ENCODE data around the gene CDKN2B-AS1.
A peak's percentile ranks its signal among the peaks of the same experiment; 100 is the strongest.
"Not testable (repeated sequence)": the region's sequence is repeated elsewhere in the genome, so short reads cannot be mapped to it uniquely, and the experiment has no call there.

Gene CDKN2B-AS1

DNA sequence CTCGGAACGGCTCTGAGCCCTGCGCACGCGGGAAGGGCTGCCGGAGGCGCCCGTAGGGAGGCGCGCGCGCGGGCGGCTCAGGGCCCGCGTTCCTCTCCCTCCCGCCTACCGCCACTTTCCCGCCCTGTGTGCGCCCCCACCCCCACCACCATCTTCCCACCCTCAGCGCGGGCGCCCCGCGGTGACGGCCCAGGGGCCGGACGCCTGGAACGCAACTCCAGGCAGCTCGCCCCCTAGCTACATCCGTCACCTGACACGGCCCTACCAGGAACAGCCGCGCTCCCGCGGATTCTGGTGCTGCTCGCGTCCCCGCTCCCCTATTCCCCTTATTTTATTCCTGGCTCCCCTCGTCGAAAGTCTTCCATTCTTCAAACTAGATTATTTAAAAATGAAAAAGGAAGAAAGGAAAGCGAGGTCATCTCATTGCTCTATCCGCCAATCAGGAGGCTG lies at the start of gene CDKN2B-AS1:
CDKN2B-AS1 (plus strand) TSS at position 236 of the 450 bp plus-strand sequence.
- DNase-seq (ENCODE audit: low read depth in 2 of 2) = peak in 1 of 2 donors; percentile 15

DNA sequence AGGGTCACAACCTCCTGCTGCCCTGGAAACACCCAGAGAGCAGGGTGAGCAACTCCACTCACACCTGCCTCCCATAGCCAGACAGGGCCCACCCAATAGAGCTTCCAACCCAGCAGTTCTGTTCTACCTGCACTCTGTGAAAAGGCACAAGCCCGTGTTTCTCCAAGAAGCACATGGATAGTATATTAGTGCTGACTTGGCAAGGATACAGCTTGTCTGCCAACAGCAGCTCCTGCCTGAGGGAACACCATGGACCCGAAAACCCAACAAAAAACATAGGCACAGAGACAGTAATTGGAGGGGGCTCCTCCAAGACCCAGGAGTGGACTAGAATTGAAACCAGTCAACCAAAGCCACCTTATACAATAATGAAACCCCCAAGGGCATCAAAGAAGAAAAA lies 49.0 kb upstream of the CDKN2B-AS1 start:
- no peak for DNase-seq (ENCODE audit: low read depth in 2 of 2)

DNA sequence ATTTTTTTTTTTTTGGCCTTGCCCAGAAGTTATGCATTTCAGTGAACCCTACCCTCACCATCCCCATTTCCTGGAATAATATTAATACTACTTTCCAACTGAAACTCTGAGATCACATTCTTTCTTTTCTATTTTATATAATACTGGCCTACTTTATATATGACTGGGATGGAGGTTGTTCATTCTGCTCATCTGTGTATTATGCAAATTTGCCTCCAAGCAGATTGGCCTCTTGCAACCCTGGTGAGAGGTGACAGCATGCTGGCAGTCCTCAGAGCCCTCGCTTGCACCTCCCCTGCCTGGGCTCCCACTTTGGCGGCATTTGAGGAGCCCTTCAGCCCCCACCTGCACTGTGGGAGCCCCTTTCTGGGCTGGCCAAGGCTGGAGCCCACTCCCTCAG lies 35.8 kb upstream of the CDKN2B-AS1 start:
- no peak for DNase-seq (ENCODE audit: low read depth in 2 of 2)

DNA sequence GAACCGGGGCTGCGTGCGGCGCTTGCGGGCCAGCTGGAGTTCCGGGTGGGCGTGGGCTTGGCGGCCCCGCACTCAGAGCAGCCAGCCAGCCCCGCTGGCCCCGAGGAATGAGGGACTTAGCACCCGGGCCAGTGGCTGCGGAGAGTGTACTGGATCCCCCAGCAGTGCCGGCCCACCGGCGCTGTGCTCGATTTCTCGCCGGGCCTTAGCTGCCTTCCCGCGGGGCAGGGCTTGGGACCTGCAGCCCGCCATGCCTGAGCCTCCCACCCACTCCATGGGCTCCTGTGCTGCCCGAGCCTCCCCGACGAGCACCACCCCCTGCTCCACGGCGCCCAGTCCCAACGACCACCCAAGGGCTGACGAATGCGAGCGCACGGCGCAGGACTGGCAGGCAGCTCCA lies 35.3 kb upstream of the CDKN2B-AS1 start:
- DNase-seq (ENCODE audit: low read depth in 2 of 2) = not testable (repeated sequence)

DNA sequence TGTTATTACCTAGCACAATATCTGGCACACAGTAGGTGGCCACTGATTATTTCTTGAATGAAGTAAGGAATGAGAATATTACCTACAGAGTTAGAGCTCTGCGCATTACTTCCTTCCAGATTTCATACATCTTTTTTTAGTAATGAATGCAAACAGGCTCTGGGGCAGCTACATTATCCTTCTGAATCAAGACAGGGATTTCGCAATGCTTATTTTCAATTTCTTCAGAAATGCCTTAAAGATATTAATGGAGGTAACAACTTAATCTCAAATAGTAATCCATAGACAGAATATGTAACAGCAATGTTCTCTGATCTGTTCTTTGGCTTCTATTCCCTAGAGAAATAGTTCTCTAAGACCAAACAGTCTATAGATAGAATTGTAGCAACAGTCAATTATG lies 33.0 kb upstream of the CDKN2B-AS1 start:
- DNase-seq (ENCODE audit: low read depth in 2 of 2) = no peak

GRCh38 chr9:21964925-21965385 lies 29.6 kb upstream of the CDKN2B-AS1 start:
- peak; percentile 28 to 44 for DNase-seq (ENCODE audit: low read depth in 2 of 2)

GRCh38 chr9:21965401-21965951 lies 29.1 kb upstream of the CDKN2B-AS1 start:
- DNase-seq (ENCODE audit: low read depth in 2 of 2) = no peak

DNA sequence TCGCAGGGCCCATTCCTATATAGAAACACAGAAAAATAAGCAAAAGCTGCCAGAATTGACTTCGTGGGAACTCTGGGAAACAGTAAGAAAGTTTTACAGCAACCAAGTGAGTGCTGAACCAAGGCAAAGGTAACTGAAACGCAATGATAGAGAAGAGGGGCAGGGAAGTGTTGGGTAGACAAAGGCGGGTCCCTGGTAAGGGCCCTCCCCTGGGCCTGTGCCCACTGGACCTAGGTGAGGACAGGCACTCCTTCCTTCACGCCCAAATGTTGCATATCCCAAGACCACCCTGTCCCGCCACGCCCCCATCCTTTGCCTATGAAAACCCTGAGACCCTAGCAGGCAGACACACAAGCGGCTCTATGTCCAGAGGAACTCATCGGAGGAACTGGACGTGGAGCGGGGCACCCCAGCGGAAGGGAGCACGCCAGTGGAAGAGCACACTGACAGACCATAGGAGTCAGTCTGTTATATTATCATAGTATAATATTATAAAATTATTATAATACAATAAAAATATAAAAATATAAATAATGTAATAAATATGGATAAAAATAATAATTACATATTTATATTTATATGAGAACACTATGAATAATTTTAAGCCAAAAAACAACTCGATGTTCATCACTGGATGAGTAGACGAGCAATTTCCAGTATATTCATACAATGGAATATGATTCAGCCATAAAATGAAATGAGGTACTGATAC lies 28.3 kb upstream of the CDKN2B-AS1 start:
- DNase-seq (ENCODE audit: low read depth in 2 of 2) = no peak

DNA sequence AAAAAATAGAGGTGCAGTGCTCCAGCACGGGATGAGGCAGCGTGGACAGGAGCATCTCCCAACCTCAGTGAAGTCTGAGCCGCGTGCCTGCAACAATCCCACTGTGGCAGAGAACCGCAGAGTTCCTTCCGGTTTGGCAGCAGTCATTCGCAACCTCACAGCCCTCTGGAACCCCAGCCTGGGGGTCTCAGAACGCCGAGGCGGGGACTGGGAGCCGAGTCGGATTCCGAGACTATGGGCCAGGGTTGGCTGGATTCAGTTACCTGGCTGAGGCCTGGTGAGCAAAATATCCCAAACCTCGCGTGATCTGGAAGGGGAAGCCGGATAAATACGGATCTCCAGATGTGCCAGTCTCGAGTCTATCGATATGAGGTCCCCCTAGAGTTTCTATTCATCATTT lies 27.4 kb upstream of the CDKN2B-AS1 start:
- DNase-seq (ENCODE audit: low read depth in 2 of 2) = no peak

DNA sequence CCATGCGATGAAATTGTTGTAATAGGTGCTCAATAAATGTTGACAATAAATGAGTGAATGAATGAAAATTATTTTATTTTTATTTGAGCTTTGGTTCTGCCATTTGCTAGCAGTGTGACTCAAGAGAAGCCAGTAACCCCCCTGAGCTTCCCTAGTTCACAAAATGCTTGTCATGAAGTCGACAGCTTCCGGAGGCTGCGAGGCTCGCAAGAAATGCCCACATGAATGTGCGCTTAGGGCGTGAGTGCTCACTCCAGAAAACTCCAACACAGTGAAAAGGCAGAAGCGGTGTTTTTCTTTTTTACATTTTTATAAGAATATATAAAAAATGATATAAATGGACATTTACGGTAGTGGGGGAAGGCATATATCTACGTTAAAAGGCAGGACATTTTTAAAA lies 26.9 kb upstream of the CDKN2B-AS1 start:
- no peak for DNase-seq (ENCODE audit: low read depth in 2 of 2)

GRCh38 chr9:21968331-21969010 lies 26.1 kb upstream of the CDKN2B-AS1 start:
- no peak for DNase-seq (ENCODE audit: low read depth in 2 of 2)

- no peak for DNase-seq (ENCODE audit: low read depth in 2 of 2)
Observed at GRCh38 chr9:21969011-21969940, 25.3 kb upstream of the CDKN2B-AS1 start.

DNA sequence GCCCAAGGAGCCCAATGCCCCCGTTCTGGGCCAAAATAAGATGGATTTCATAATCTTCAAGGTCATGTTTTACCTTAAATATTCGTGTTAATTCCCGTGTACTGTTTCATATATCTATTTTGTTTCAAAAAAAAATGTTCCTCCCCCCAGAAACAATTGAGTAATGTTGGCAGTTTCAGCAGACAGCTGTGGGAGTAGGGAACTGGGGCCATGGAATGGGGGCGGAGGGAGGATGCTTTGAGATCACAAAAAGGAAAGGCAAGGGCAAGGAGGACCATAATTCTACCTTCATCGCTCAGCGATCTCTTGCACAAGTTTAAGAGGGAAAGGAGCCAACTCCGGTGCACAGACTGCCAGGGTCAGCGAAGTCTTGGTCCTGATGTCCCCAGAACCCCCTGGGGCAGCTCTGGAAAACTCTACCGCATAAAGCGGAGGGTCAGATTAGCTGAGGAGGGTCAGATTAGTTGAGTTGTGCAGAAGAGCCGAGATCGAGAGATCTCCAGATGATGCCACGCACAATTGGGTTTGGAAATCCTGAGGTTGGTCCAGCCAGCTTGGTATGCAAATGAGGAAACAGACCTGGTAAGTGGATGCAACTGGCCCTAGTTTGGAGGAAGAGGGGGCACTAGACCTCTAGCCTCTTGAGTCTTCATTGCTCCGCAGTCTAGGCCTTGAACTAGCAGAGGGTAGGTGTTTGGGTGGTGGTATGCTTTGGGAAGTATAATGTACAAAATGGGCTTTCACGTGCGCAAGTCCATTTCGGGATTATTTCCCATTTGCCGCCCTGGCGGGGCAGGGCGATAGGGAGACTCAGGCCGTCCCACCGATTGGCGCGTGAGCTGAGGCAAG lies 24.4 kb upstream of the CDKN2B-AS1 start:
- DNase-seq (ENCODE audit: low read depth in 2 of 2) = no peak

DNA sequence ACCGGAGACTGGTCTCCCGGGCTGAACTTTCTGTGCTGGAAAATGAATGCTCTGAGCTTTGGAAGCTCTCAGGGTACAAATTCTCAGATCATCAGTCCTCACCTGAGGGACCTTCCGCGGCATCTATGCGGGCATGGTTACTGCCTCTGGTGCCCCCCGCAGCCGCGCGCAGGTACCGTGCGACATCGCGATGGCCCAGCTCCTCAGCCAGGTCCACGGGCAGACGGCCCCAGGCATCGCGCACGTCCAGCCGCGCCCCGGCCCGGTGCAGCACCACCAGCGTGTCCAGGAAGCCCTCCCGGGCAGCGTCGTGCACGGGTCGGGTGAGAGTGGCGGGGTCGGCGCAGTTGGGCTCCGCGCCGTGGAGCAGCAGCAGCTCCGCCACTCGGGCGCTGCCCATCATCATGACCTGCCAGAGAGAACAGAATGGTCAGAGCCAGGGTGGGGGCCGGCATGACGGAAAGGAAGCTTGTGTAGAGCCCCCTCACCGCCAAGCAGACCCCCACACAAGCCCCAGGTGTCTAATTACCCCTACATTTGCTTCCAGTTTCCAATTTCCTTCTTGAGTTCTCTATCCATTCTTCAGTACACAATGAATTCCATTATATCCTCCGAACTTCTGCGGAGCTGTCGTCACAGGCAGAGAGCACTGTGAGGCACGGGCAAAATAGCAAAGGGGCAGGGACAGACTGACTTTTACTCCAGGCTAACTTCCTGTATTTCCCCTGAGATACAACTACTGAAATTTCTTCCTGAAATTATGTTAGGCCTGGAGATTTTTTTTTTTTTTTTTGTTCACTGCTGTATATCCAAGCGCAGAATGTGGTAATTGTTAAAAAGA lies 23.6 kb upstream of the CDKN2B-AS1 start:
- DNase-seq (ENCODE audit: low read depth in 2 of 2) = no peak

DNA sequence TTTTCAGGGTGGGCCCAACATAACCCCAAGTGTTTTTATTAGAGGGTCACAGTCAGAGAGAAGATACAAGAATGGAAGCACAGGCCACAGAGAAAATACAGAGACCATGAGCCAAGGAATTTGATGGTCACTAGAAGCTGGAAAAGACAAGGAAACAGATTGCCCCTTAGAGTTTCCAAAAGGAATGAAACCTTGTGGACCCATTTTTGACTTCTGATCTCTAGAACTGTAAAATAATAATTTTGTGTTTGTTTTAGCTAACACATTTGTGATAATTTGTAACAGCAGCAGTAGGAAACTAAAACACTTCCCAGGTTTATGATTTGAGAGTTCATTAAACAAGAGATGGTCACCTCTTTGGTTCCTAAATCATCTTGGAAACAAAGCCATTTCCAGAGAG lies 22.2 kb upstream of the CDKN2B-AS1 start:
- no peak for DNase-seq (ENCODE audit: low read depth in 2 of 2)

GRCh38 chr9:21974343-21974721 lies 20.3 kb upstream of the CDKN2B-AS1 start:
- DNase-seq (ENCODE audit: low read depth in 2 of 2) = no peak

GRCh38 chr9:21974722-21975409 lies 19.7 kb upstream of the CDKN2B-AS1 start:
- peak; percentile 43 to 52 for DNase-seq (ENCODE audit: low read depth in 2 of 2)

DNA sequence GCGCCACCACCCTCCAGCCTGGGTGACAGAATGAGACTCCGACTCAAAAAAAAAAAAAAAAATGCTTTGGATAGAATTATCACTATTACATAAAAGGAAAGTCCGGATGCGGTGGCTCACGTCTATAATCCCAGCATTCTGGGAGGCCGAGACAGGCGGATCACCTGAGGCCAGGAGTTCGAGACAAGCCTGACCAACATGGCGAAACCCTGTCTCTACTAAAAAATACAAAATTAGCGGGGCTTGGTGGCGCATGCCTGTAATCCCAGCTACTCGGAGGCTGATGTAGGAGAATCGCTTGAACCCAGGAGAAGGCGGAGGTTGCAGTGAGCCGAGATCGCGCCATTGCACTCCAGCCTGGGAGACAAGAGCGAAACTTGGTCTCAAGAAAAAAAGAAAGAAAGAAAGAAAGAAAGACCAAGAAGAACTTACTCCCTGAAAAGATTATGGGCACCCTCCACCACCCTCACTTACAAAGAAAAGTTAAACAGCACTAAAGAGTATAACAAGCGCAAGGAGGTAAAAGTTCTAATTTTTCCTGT lies 18.2 kb upstream of the CDKN2B-AS1 start:
- no peak for DNase-seq (ENCODE audit: low read depth in 2 of 2)

DNA sequence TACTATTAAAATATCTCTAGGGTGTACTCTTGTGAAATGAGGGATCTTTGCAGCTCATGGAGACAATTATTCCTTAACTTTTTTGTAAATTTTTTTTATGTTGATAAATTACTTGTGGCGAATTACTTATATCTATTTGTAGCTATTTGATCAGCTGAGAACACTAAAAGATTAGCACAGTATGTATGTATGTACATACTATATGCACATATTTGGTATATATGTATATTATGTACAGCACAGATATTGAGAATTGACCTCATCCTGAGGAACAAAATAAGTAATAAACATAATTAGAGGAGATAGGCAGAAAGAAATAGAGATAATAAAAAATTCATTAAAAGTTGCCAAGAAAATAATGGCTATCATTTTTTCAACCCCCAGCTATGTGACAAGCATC lies 12.2 kb upstream of the CDKN2B-AS1 start:
- no peak for DNase-seq (ENCODE audit: low read depth in 2 of 2)
